K562 (cell line): ENCODE data around the gene ORAI3. TPM values are rescaled to one million over a fixed set of nuclear protein-coding genes. Genes with fewer than 3 reads are reported as not detected.
A peak's percentile ranks its signal among the peaks of the same experiment; 100 is the strongest.

Experiments
- ATAC-seq: fragments of 200-7000 bp; cut with Tn5 transposase; 3 replicates; pipeline ENCODE4 v1.9.1; 2020; ENCODE audit warnings: moderate library complexity
- BruUV-seq: library from RNA; stranded (reverse); fragments of 400-500 nt; replicated peaks from 2 replicates; lab custom pipeline; 2021; lab: Mats Ljungman, UMichigan
- CTCF ChIA-PET: fragments of 300-600 bp; formaldehyde crosslinking; extraction: SDS; loops from one replicate; lab custom pipeline; 2021; ENCODE audit warnings: low intra/inter-chr PET ratio; lab: Yijun Ruan, JAX
- POLR2A ChIA-PET: fragments of 300-600, 350-650 bp; sonication (Branson Sonifier 250); formaldehyde crosslinking; extraction: SDS; loops from one replicate; lab custom pipeline; 2021; ENCODE audit warnings: antibody characterized with exemption, inconsistent platforms; lab: Yijun Ruan, JAX
- DNase-seq, 4 experiments: peaks; one replicate each; pipeline versions ENCODE4 v3.0.0 to v3.0.0-alpha.2; 2011 to 2018; ENCODE audit warnings: low spot score in 3 of 4, mixed read lengths in 3 of 4; ENCODE audit errors: extremely low read depth in 1 of 4
- FAIRE-seq: peaks from 2 replicates; lab custom pipeline; 2011; peaks lifted over from hg19 to GRCh38; lab: Jason Lieb, UNC
- H2AFZ ChIP-seq: 2 replicates; pipeline ENCODE4 v1.6.0; 2011; ENCODE audit warnings: low read depth, low read length, control low read depth, inconsistent platforms
- H3K27ac ChIP-seq: fragments of 200-600 bp; 3 replicates; pipeline ENCODE4 v1.8.0; 2011; ENCODE audit warnings: low read depth, mild to moderate bottlenecking, control low read depth, inconsistent platforms, low read length, moderate library complexity, mixed read lengths; ENCODE audit errors: extremely low read depth
- H3K27me3 ChIP-seq, 2 experiments: fragments of 300-600 bp in 1 of 2; 2 replicates in 1 of 2; 3 replicates in 1 of 2; pipeline versions ENCODE4 v1.6.0 to v1.8.0; 2011; ENCODE audit warnings: inconsistent platforms in 2 of 2, low read length in 2 of 2, mild to moderate bottlenecking in 1 of 2, mixed read lengths in 1 of 2, moderate library complexity in 1 of 2; ENCODE audit not compliant: control insufficient read depth in 2 of 2, insufficient read depth in 2 of 2
- H3K36me3 ChIP-seq: fragments of 300-600 bp; 3 replicates; pipeline ENCODE4 v1.8.0; 2011; ENCODE audit warnings: mild to moderate bottlenecking, low read length, inconsistent platforms; ENCODE audit not compliant: control insufficient read depth, insufficient read depth
- H3K4me1 ChIP-seq, 2 experiments: fragments of 200-600 bp in 1 of 2; replicated peaks in 1 of 2; 2 replicates in 1 of 2; 3 replicates in 1 of 2; pipeline versions ENCODE4 v1.5.1 to v1.8.0; 2011; ENCODE audit warnings: inconsistent platforms in 2 of 2, low read length in 2 of 2, mild to moderate bottlenecking in 1 of 2, mixed read lengths in 1 of 2, moderate library complexity in 1 of 2; ENCODE audit not compliant: control insufficient read depth in 2 of 2, insufficient read depth in 2 of 2
- H3K4me2 ChIP-seq: 2 replicates; pipeline ENCODE4 v1.6.1; 2011; ENCODE audit warnings: low read length, control low read depth, inconsistent platforms, mixed read lengths; ENCODE audit not compliant: insufficient read depth
- H3K4me3 ChIP-seq: fragments of 200-600 bp; sonication (generic), shearing (Covaris generic); 2 replicates; pipeline ENCODE4 v1.5.1; 2016; ENCODE audit warnings: control low read depth, inconsistent platforms
- H3K79me2 ChIP-seq: fragments of 200-600 bp; 3 replicates; pipeline ENCODE4 v1.8.0; 2011; ENCODE audit warnings: low read length, inconsistent platforms; ENCODE audit not compliant: control insufficient read depth, insufficient read depth
- H3K9ac ChIP-seq, 2 experiments: 2 replicates each; pipeline versions ENCODE4 v1.6.0 to v1.6.1; 2011; ENCODE audit warnings: low read depth in 2 of 2, low read length in 2 of 2, control low read depth in 1 of 2, inconsistent platforms in 1 of 2, mild to moderate bottlenecking in 1 of 2, mixed read lengths in 1 of 2; ENCODE audit not compliant: insufficient read depth in 1 of 2
- H3K9me1 ChIP-seq: one replicate; pipeline ENCODE4 v1.6.0; 2011; ENCODE audit warnings: inconsistent platforms, mild to moderate bottlenecking, low read length, moderate library complexity; ENCODE audit not compliant: control insufficient read depth, insufficient read depth
- H3K9me3 ChIP-seq: replicated peaks from 2 replicates; pipeline ENCODE4 v1.5.1; 2011; ENCODE audit warnings: low read depth, low read length, inconsistent platforms; ENCODE audit not compliant: control insufficient read depth, insufficient read depth
- H4K20me1 ChIP-seq: replicated peaks from 2 replicates; pipeline ENCODE4 v1.6.1; 2011; ENCODE audit warnings: low read length, inconsistent platforms, mixed read lengths; ENCODE audit not compliant: control insufficient read depth, insufficient read depth
- FOXP1 ChIP-seq: sonication (generic); formaldehyde crosslinking; IDR thresholded peaks from 2 replicates; pipeline ENCODE4 v1.8.0; 2022; ENCODE audit warnings: mild to moderate bottlenecking, missing genetic modification reagents
- HNRNPLL ChIP-seq: fragments of 200-400 bp; formaldehyde crosslinking; IDR thresholded peaks from 2 replicates; pipeline ENCODE4 v1.6.1; 2017; ENCODE audit warnings: low read length, low read depth, mild to moderate bottlenecking; ENCODE audit not compliant: poor library complexity, severe bottlenecking
- NR3C1 ChIP-seq: sonication (generic); formaldehyde crosslinking; IDR thresholded peaks from 2 replicates; pipeline ENCODE4 v1.8.1; 2022; ENCODE audit warnings: missing genetic modification reagents
- YBX1 ChIP-seq: fragments of 450-650 bp; IDR thresholded peaks from 2 replicates; pipeline ENCODE4 v1.7.1; 2016; ENCODE audit warnings: mild to moderate bottlenecking
- ZNF384 ChIP-seq: IDR thresholded peaks from 2 replicates; pipeline ENCODE4 v1.6.1; 2012; ENCODE audit warnings: low read depth, low read length, improper control_type of control experiment
- WGBS: fragments of 100-300 bp; shearing (Covaris generic); methylation state at CpG from one replicate; pipeline ENCODE4 v1.1.6; 2016; ENCODE audit warnings: low coverage, mixed read lengths; ENCODE audit not compliant: insufficient coverage; ENCODE audit errors: missing lambda C conversion rate; 5-methylcytosine and 5-hydroxymethylcytosine counted together
- in situ Hi-C: fragments of 300-500 bp; cut with MboI; formaldehyde crosslinking; loops from 4 replicates; pipeline ENCODE4 v1.15.0; 2018; ENCODE audit warnings: inconsistent platforms, mixed read lengths
- intact Hi-C: fragments of 100-400 bp; cut with micrococcal nuclease; formaldehyde crosslinking; loops from 2 replicates; pipeline ENCODE4 v1.14.2; 2022
- polyA plus RNA-seq, 8 experiments: library from polyadenylated mRNA; depleted of rRNA in 4 of 8; stranded (reverse) in 5 of 8; unstranded in 3 of 8; fragments of >200 nt; fragmentation: Nextera tagmentation in 2 of 8; fragmentation: Illumina TruSeq in 1 of 8; extraction: Ambion mirVana in 2 of 8; extraction: Trizol in 1 of 8; gene quantifications; 2 replicates each; pipeline versions ENCODE4 v1.2.1 to v1.2.3, GENCODE V29; 2011 to 2014; ENCODE audit warnings: inconsistent platforms in 1 of 8, missing spikeins in 1 of 8
- total RNA-seq, 7 experiments: library from RNA; depleted of rRNA in 6 of 7; stranded (reverse); fragments of >200 nt in 6 of 7; fragmentation: Illumina TruSeq in 2 of 7; extraction: Trizol in 2 of 7; gene quantifications; 2 replicates each; pipeline versions ENCODE4 v1.2.1 to v1.2.3, GENCODE V29; 2011 to 2021; ENCODE audit warnings: low replicate concordance in 1 of 7
- TF ChIP-seq, protein P1 (sequence below), 2 experiments: fragments of 450-650 bp; formaldehyde crosslinking in 1 of 2; IDR thresholded peaks; 2 replicates each; pipeline versions ENCODE4 v1.4.0 to v1.6.1; 2014 to 2020; ENCODE audit warnings: mild to moderate bottlenecking in 2 of 2, borderline replicate concordance in 1 of 2, low read depth in 1 of 2
- TF ChIP-seq, protein P2 (sequence below): fragments of 200-400 bp; formaldehyde crosslinking; IDR thresholded peaks from 2 replicates; pipeline ENCODE4 v1.6.1; 2017; ENCODE audit warnings: mild to moderate bottlenecking, low read depth, low read length, moderate library complexity

ORAI3 gene
- total and polyA plus RNA-seq, 9 of the 15 experiments (the other 6 are each of a cell fraction or from before 2014, with no cell fraction given): 4.9 to 23.3 (median 14.1) TPM

DNA sequence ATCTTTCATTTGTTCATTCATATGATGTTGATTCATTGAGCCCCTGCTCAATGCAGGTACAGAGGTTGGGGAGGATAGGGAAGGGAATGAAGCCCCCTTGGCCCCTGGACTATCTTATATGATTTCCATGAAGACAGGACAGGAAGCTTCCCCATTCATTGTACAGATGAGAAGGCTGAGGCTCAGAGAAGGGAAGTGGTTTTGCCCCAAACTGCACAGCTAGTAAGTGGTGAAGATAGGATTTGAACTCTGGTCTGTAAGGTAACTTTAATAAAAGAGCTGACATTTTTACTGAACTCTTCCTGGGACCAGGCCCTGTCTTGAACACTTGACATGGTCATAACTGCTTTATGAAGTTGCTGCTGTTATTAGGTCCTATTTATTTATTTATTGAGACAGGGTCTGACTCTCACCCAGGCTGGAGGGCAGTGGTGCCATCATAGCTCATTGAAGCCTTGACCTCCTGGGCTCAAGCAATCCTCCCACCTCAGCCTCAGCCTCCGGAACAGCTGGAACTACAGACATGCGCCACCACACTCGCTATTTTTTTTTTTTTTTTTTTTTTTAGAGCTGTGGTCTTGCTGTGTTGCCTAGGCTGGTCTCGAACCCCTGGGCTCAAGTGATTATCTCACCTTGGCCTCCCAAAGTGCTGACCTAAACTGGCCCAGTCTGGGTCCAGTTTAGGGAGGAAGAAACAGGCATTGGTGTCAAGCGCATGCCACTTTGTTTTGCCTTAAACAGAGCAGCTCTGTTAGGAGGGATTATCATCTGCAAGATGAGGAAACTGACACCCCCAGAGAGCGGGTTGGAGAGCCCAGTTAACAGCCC is 47.5 kb upstream of the ORAI3 start:
- Histone ChIP-seq H3K79me2 (no peaks in the 10 kb centered on the region), H3K27ac (peak overlapping the region; percentile 86), H3K27me3 (no peaks in the 10 kb centered on the region), H2AFZ (peak overlapping the region; percentile 94), H3K9ac (peak overlapping the region; percentile 85 to 96), H3K9me1 (no peaks in the 10 kb centered on the region), H3K4me1 (peaks cover 30 to 41% of the 10 kb centered on the region in 2 experiments), H4K20me1 (no peaks in the 10 kb centered on the region), H3K9me3 (no peaks in the 10 kb centered on the region), H3K4me2 (peak overlapping the region; percentile 93), H3K4me3 (peak overlapping the region; percentile 57), H3K36me3 (no peaks in the 10 kb centered on the region; the same call in 2 of the 3 replicates)
- in situ Hi-C loops: loop anchor here (10.0 kb wide), 1 partner anchor 57 kb away; no protein-coding TSS in a partner anchor
- FAIRE-seq: peak; percentile 74
- ChIA-PET CTCF (interaction anchor here (0.6 to 1.4 kb wide), 3 partner anchors 57 to 958 kb away, joined by 3 to 4 read pairs (median 4); partner anchors contain the start of gene DCTPP1), POLR2A (interaction anchor here (0.6 to 1.6 kb wide), 13 partner anchors 11 to 554 kb away, joined by 3 to 7 read pairs (median 3); no protein-coding TSS in a partner anchor)
- ATAC-seq: no peak
- BruUV-seq: TSS peak; percentile 90
- 23% methylated on average over 4 of the region's 6 CpGs for WGBS
- DNase-seq: peak in 1 of 4 experiments; percentile 52
- intact Hi-C loops: no loop called here
- TF ChIP-seq ZNF384 (peak; percentile 68), NR3C1 (CRISPR knock-in tag) (no peak), HNRNPLL (no peak), FOXP1 (CRISPR knock-in tag) (no peak), YBX1 (no peak)
- TF ChIP-seq, protein P1, sequence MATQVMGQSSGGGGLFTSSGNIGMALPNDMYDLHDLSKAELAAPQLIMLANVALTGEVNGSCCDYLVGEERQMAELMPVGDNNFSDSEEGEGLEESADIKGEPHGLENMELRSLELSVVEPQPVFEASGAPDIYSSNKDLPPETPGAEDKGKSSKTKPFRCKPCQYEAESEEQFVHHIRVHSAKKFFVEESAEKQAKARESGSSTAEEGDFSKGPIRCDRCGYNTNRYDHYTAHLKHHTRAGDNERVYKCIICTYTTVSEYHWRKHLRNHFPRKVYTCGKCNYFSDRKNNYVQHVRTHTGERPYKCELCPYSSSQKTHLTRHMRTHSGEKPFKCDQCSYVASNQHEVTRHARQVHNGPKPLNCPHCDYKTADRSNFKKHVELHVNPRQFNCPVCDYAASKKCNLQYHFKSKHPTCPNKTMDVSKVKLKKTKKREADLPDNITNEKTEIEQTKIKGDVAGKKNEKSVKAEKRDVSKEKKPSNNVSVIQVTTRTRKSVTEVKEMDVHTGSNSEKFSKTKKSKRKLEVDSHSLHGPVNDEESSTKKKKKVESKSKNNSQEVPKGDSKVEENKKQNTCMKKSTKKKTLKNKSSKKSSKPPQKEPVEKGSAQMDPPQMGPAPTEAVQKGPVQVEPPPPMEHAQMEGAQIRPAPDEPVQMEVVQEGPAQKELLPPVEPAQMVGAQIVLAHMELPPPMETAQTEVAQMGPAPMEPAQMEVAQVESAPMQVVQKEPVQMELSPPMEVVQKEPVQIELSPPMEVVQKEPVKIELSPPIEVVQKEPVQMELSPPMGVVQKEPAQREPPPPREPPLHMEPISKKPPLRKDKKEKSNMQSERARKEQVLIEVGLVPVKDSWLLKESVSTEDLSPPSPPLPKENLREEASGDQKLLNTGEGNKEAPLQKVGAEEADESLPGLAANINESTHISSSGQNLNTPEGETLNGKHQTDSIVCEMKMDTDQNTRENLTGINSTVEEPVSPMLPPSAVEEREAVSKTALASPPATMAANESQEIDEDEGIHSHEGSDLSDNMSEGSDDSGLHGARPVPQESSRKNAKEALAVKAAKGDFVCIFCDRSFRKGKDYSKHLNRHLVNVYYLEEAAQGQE (IDR thresholded peaks at IDR 0.05; ENCODE audit: borderline replicate concordance): peak; percentile 43
- TF ChIP-seq, protein P1 (CRISPR knock-in tag; IDR thresholded peaks at IDR 0.05; ENCODE audit: low read depth): no peak
- TF ChIP-seq, protein P2, sequence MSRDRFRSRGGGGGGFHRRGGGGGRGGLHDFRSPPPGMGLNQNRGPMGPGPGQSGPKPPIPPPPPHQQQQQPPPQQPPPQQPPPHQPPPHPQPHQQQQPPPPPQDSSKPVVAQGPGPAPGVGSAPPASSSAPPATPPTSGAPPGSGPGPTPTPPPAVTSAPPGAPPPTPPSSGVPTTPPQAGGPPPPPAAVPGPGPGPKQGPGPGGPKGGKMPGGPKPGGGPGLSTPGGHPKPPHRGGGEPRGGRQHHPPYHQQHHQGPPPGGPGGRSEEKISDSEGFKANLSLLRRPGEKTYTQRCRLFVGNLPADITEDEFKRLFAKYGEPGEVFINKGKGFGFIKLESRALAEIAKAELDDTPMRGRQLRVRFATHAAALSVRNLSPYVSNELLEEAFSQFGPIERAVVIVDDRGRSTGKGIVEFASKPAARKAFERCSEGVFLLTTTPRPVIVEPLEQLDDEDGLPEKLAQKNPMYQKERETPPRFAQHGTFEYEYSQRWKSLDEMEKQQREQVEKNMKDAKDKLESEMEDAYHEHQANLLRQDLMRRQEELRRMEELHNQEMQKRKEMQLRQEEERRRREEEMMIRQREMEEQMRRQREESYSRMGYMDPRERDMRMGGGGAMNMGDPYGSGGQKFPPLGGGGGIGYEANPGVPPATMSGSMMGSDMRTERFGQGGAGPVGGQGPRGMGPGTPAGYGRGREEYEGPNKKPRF: no peak
